ENCODE measurements around the gene FN3K.

The FN3K gene

DNA sequence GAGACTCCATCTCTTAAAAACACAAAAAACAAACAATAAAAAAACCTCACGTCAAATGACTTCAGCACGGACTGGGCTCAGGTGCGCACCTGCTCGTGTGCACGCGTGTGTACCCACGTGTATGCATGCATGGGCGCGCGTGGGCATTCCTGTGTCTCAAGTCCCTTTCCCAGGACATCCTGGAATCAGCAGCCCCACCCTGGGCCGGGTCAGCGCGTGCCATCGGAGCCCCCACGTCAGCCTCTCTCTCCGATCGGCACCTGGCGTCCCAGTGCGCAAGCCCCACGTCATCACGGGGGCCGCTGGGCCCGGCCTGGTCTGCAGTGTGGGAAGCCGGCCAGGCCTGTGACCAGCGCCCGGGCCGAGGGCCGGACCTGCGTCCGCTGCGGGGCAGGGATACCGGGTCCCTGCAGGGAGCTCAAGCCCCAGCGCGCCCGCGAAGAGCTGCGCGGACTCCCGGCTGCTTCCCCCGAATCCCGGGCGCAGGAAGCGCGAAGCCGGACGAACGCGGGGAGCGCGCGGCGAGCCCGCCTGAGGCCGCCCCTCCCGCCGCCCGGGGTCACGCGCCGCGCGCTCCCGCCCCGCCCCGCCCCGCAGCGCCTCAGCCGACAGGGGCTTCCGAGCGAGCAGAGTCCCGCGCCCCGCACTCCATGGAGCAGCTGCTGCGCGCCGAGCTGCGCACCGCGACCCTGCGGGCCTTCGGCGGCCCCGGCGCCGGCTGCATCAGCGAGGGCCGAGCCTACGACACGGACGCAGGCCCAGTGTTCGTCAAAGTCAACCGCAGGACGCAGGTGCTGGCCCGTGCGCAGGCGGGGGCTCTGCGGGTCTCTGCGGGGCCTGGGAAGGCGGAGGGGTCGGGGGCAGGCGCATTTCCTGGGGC, at the start of gene FN3K:
TSS of gene FN3K (plus strand) at position 629 of the 880 bp plus-strand sequence. CDS start at position 651, 22 bp downstream.
- DNase-seq = no peak

DNA sequence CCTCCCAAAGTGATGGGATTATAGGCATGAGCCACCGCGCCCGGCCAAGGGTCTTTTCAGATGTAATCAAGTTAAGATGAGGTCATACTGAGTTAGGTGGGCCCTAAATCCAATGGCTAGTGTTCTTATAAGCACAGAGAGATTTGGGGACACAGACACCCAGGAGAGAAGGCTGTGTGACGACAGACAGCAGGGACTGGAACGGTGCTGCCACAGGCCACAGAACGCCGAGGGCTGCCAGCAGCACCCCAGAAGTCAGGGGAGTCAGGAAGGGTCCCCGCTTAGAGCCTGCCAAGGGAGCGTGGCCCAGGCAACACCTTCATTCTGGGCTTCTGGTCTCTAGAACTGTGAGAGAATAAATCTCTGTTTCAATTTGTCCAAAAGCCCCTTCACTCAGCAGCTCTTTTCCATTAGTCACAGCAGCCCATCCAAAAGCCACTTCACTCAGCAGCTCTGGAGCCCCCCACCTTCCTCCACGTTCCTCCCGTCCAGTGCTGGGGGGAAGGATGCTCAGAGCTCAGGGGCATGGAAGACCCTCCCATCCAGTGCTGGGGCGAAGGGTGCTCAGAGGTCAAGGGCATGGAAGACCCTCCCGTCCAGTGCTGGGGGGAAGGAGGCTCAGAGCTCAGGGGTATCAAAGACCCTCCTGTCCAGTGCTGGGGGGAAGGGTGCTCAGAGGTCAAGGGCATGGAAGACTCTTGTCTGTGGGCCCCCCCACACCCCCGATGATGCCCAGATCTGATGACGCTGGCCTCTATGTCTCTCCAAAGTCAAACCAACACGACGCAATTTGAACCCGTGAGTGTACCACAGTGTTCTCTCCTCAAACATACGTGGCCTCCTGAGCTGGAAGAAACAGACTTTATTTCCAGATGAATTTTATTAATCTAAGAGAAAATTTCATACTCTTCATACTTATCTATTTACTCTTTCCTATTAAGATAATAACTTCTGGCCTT, 48.8 kb upstream of the FN3K start:
- no peak for DNase-seq

- DNase-seq = no peak
These were observed 48.0 kb upstream of the FN3K start for GRCh38 chr17:82687375-82687861.

GRCh38 chr17:82687871-82688270, 47.5 kb upstream of the FN3K start:
- no peak for DNase-seq

GRCh38 chr17:82689077-82689476, 46.3 kb upstream of the FN3K start:
- DNase-seq = no peak

DNA sequence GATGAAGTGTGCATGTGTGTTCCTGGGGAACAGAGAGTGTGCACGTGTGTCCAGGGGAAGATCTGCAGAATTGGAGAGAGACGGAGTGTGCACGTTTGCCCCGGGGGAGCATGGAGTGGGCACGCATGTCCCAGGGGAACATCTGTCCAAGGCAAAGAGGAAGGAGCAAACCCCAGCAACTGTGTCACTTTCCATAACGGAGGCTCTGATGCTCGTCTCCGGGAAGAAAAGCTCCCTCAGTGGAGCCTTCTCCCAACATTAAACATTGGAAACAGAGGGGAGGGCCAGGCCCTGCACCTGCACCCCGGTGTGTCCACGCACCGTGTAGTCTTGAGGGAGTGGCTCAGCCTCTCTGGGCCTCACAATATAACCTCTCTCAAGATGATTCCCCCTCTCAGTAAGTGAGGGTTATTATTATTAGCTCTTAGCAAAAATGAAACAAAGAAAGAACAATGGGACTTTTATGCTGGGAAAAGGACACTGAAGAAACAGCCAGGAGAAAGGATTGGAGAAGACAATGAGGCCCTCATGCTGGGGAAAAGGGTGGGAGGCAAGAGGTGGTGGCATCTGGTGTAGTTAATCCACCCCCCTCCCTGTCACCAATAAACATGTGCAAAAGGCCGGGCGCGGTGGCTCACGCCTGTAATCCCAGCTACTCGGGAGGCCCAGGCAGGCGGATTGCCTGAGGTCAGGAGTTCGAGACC, 44.5 kb upstream of the FN3K start:
- DNase-seq = no peak

DNA sequence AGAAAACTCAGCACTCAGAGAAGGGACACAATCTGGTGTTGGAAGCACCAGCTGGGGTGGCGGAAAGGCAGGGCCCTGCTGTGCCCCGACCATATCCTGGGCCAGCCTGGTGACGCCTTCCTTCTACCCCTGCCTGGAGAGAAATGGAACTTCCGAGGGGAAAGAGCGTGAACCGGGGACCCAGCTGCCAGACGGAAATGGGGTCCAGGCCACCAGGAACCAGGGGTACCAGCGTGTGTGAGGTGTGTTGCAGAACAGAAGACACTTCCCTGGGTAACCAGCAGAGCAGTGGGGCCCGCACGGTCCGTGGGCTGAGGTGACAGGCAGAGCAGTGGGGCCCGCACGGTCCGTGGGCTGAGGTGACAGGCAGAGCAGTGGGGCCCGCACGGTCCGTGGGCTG, 43.7 kb upstream of the FN3K start:
- no peak for DNase-seq

GRCh38 chr17:82692268-82692667, 43.1 kb upstream of the FN3K start:
- DNase-seq = no peak

GRCh38 chr17:82693168-82693867, 42.1 kb upstream of the FN3K start:
- no peak for DNase-seq

- no peak for DNase-seq
These were observed 40.8 kb upstream of the FN3K start for GRCh38 chr17:82694647-82695046.

DNA sequence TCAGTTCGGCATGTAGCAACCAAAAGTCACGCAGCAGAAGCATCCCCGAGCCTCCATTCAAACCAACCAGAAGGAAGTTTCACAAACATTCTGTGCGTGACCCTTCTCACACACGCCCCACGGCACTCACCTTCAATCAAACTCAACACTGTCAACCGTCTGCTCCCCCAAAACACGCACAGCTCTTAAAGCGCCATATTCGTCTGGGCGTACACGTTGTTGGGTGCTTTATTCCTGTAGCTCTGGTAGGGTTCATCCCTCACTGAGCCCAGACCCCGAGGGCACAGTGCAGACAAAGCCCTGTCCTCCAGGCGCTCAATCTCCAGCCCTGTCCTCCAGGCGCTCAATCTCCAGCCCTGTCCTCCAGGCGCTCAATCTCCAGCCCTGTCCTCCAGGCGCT, 39.2 kb upstream of the FN3K start:
- DNase-seq = no peak

GRCh38 chr17:82696916-82697807, 38.3 kb upstream of the FN3K start:
- no peak for DNase-seq

DNA sequence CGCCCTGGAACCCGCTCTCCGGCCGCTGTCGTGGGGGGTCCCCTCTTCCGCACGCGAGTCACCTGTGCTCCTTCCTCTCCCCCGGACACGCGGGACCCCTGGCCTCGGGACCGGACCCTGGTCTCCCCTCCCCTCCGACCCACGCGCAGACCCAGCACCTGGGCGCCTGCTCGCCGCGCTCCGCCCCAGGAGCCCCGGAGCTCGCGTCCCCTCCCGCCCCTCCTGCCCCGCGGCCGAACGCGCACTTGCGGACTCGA, 37.7 kb upstream of the FN3K start:
- no peak for DNase-seq

GRCh38 chr17:82698065-82698973, 37.1 kb upstream of the FN3K start, which contains the start of gene RAB40B:
TSS of gene RAB40B (minus strand) at chr17:82698698. CDS start at chr17:82698596, 102 bp downstream.
- DNase-seq = no peak

DNA sequence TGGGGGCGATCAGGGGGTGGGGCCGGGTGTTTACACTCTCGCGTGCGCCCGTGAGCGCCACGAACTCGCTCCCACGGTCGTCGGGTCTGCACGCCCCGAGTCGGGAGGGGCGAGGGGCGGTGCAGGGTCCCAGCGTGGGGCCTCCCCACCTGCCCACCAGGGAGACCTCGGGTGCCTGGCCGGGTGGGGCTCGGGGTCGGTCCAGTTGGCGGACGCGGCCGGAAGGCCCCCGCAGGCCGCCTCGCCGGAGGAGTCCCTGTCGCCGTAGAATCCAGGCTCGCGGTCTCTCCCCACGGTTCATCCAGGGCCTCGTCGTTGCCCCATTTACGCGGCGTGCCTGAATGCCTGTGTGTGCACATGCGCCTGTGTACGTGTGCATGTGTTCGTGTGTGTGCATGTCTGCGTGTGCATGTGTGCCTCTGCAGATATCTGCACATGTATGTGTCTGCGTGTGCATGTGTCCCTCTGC, 36.4 kb upstream of the FN3K start:
- no peak for DNase-seq

DNA sequence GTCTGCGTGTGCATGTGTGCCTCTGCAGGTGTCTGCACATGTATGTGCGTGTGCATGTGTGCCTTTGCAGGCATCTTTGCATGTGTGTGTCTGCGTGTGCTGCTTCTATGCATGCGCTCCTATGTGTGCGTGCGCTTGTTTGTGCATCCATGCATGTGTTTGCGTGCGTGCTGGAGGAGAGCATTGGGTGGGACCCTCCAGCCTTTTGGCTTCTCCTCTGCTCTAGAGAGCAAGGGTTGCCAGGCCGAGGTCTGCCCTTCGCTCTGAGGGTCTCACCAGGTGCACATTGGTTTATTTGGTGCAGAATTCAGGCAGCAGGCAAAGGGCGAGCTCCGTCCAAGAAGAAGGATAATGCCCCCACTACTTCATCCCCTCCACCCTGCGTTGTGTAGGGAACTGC, 35.9 kb upstream of the FN3K start:
- DNase-seq = no peak

- no peak for DNase-seq
These were observed 33.0 kb upstream of the FN3K start for GRCh38 chr17:82702231-82702927.

DNA sequence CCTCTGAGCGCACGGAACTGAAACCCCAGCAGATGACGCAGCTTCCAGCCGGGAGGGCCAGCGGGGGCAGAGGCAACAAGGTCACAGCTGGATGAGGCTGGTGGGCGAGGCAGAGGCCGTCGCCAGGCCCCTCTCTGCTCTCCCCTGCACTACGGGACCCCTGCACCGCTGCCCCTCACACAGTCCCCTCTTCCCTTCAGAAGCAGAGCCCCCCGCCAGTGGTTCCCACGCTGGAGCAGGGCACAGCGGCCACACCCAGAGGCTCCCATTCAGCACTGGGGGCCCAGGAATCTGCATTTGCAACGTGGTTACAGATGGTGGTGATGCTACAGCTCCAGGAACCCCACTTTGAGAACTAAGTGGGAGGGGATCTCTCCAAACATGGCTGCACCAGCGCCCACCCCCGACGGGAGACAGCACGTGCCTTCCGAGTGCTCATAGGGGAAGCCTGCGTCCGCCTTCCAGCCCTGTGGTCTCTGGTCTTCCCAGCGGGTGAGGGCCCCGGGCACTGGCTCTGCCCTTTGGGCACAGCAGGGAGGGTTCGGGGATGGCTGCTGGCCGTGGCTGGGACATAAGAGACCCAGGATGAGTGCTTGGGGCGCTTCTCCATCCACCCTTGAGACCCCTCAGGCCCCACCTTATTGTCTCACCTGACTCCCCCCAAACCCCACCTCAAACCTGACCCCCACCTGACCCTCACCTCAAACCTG, 32.2 kb upstream of the FN3K start:
- no peak for DNase-seq
